HG03108 (cell line): ENCODE results near the gene TMEM231.

Experiments used
- ATAC-seq: cut with Tn5 transposase; IDR thresholded peaks from one replicate; pipeline ENCODE4 v1.9.1; 2021; ENCODE audit warnings: moderate library complexity; ENCODE audit not compliant: unreplicated experiment

TMEM231 gene

GRCh38 chr16:75494661-75495075 lies 61.4 kb downstream of the TMEM231 start:
- ATAC-seq, result no peak

GRCh38 chr16:75494184-75494583 lies 61.9 kb downstream of the TMEM231 start:
- ATAC-seq, result no peak

GRCh38 chr16:75491876-75492275 lies 64.2 kb downstream of the TMEM231 start:
- ATAC-seq, result no peak

- ATAC-seq, result no peak
Measured at GRCh38 chr16:75488322-75488721, 67.7 kb downstream of the TMEM231 start.
